Superior temporal gyrus (tissue), 1 donor: ENCODE data around the gene C2CD2.

Source experiments
- DNase-seq: peaks from one replicate; pipeline ENCODE4 v3.0.0-alpha.2; 2016; ENCODE audit errors: extremely low spot score

The C2CD2 gene

DNA sequence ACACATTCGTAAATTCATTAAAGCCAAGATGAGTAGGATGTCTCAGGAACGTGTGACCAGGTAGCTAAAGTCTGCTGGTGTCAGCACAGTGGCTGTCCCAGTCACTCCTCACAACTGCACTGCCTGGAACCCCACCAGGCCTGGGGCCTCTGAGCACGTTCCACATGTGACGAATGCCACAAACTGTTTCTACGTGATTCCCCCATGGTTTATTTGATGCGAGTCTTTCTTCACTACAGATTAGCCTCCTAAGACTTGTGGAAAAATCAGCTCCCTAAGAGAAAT lies 107.8 kb downstream of the C2CD2 start:
- DNase-seq = no peak

- DNase-seq = no peak
Measured at GRCh38 chr21:41845310-41846032, 108.3 kb downstream of the C2CD2 start.

GRCh38 chr21:41843584-41843983 lies 110.2 kb downstream of the C2CD2 start:
- DNase-seq = no peak

DNA sequence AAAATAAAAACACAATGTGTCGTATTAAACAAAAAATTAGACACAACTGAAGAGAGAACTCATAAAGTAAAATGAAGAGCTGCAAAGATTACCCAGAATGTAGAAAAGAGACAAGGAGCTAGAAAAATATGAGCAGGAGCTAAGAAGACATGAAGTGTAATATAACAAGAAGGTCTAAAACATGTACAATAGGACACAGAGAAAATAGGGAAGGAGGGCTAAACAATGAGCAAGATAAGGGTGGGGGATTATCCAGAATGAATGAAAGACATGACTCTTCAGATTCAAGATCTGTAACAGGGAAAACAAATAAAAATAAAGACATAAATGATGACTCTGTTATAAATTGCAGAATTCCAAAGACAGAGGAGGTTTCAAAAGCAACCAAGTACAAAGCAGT lies 112.9 kb downstream of the C2CD2 start:
- no peak for DNase-seq

- DNase-seq = no peak
Measured at GRCh38 chr21:41839387-41840000, 114.3 kb downstream of the C2CD2 start.

DNA sequence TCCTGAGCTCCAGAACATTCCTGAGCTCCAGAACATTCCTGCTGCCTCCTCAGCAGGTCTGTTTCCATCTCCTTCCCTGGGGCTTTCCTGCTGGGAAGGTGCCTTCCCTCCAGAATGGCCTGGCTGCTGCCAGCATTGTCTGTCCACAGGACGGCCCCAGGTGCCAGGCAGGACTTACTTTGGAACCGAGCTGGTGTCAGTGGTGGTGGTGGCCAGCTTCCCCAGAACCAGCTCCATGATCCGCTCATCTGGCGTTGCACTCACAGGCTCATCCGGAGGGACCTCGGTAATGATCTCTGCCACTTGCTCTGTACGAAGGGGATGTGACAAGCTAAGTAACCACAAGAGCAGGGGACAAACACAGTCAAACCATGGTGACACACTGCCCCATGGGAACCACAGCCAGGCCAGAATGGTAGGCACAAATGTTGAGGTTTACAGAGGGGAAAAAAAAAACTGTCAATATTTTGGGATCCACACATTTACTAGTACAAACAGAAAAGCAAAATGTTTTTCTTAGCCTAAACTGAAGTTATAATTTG lies 116.0 kb downstream of the C2CD2 start:
- DNase-seq = no peak

DNA sequence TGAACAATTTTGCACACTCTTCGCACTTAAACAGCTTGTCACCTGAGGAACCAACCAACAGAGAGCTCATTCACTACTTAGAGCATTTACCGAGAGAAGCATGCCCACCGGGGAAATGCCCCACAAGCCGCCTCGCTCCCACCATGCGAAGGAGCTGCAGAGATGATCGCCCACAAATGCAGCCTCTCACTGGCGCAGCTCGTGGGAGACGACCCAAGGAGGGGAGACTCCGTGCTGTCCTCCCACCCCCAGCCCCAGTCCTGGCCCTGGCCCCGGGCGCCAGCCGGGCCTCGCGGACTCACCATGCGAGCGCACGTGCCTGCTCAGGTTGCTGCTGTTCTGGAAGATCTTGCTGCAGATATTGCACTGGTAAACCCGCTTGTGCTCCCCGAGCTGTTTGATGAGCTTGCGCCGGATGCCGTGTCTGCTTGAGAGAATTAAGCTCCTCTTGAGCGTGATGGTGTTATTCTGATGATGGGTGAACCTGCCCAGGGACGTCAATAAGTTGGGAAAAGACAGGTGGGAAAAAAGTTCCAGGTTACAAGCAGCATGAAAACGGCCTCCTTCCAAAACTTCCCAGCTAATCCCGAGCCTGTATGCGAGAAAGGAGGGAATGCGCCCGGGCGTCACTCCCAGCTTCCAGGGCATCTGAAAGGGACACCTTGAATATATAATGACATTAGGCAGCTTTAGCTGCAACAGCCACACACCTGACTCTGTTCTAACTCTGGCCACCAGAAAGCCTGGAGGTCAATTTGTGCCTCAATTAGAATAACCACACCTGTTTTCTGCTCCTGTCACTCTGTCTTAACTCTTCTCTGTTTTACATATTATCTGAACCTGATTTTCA lies 117.4 kb downstream of the C2CD2 start:
- DNase-seq = no peak

- no peak for DNase-seq
Measured at GRCh38 chr21:41835711-41836154, 118.1 kb downstream of the C2CD2 start.
